Testis (tissue), 3 donors: Measurements from ENCODE around the gene SPATA6L. TPM values are rescaled to one million over a fixed set of nuclear protein-coding genes. Genes with fewer than 3 reads are reported as not detected.

Experiments
- DNase-seq: peaks from one replicate; pipeline ENCODE4 v3.0.0-alpha.2; 2019
- H3K27ac ChIP-seq, 2 donors: fragments of 200-600 bp; sonication (generic); one replicate each; pipeline ENCODE4 v1.5.1; 2019
- H3K27me3 ChIP-seq: fragments of 200-600 bp; sonication (generic); one replicate; pipeline ENCODE4 v1.5.1; 2019
- H3K36me3 ChIP-seq: fragments of 200-600 bp; sonication (generic); one replicate; pipeline ENCODE4 v1.5.1; 2017; ENCODE audit warnings: low read depth; ENCODE audit errors: missing control alignments
- H3K4me1 ChIP-seq: fragments of 200-600 bp; sonication (generic); one replicate; pipeline ENCODE4 v1.5.1; 2019
- H3K4me3 ChIP-seq, 2 donors: fragments of 200-600 bp; sonication (generic); one replicate each; pipeline ENCODE4 v1.5.1; 2017 to 2019
- H3K9me3 ChIP-seq: fragments of 200-600 bp; sonication (generic); one replicate; pipeline ENCODE4 v1.5.1; 2017
- CTCF ChIP-seq, 3 experiments: fragments of 450-650 bp in 2 of 3; fragments of 200-600 bp in 1 of 3; sonication (generic) in 1 of 3; IDR thresholded peaks; one replicate each; pipeline ENCODE4 v1.5.1; 2016 to 2019; ENCODE audit warnings: antibody characterized with exemption in 3 of 3, mild to moderate bottlenecking in 2 of 3, moderate library complexity in 1 of 3
- POLR2A ChIP-seq: fragments of 450-650 bp; IDR thresholded peaks from one replicate; pipeline ENCODE4 v1.6.1; 2017; ENCODE audit warnings: antibody characterized with exemption, mild to moderate bottlenecking, moderate library complexity
- WGBS, 2 donors: methylation state at CpG; one replicate each; pipeline ENCODE4 v1.1.5; 2018; 5-methylcytosine and 5-hydroxymethylcytosine counted together
- intact Hi-C: fragments of 100-400 bp; cut with DNase I; formaldehyde crosslinking; loops from one replicate; pipeline ENCODE4 v1.15.1; 2023; ENCODE audit warnings: low total_unique reads
- polyA plus RNA-seq: library from polyadenylated mRNA; stranded (reverse); fragments of 350-450 nt; fragmentation: Illumina TruSeq; extraction: RNeasy Lipid Tissue Mini Kit (QIAGEN cat#74804); gene quantifications from one replicate; pipeline ENCODE4 v1.2.3, GENCODE V29; 2014; ENCODE audit warnings: low read depth, low replicate concordance; ENCODE audit not compliant: insufficient read depth
- total RNA-seq, 2 donors: library from RNA; depleted of rRNA; stranded (reverse); fragments of >200 nt; gene quantifications; one replicate each; pipeline ENCODE4 v1.2.3, GENCODE V29; 2016

The SPATA6L gene
- total and polyA plus RNA-seq, 3 donors from 2014 or later: 12.8 to 42.3 (median 27.5) TPM

GRCh38 chr9:4594545-4594944, 71.7 kb downstream of the SPATA6L start:
- Histone ChIP-seq H3K36me3 (no peaks in the 10 kb centered on the region), H3K27me3 (no peaks in the 10 kb centered on the region), H3K27ac (no peak overlapping the region), H3K4me3 (no peak overlapping the region), H3K9me3 (no peaks in the 10 kb centered on the region), H3K4me1 (no peaks in the 10 kb centered on the region)
- WGBS, 2 donors: 63 to 65% methylated on average over 4 of the region's 4 CpGs
- intact Hi-C loops: no loop called here
- no peak for DNase-seq
- TF ChIP-seq CTCF (IDR thresholded peaks at IDR 0.05) (no peak), POLR2A (no peak)

GRCh38 chr9:4592886-4593285, 73.4 kb downstream of the SPATA6L start:
- WGBS, 2 donors: 88% methylated on average over 1 of the region's 1 CpG
- intact Hi-C loops: no loop called here
- H3K27me3 ChIP-seq: no peaks in the 10 kb centered on the region
- no peak for DNase-seq
- H3K27ac ChIP-seq: no peak overlapping the region
- TF ChIP-seq CTCF (IDR thresholded peaks at IDR 0.05) (no peak), POLR2A (no peak)
- H3K36me3 ChIP-seq: no peaks in the 10 kb centered on the region
- H3K4me1 ChIP-seq: no peaks in the 10 kb centered on the region
- H3K9me3 ChIP-seq: no peaks in the 10 kb centered on the region
- no peak overlapping the region for H3K4me3 ChIP-seq

GRCh38 chr9:4592295-4592694, 74.0 kb downstream of the SPATA6L start:
- Histone ChIP-seq H3K27me3 (no peaks in the 10 kb centered on the region), H3K4me1 (no peaks in the 10 kb centered on the region), H3K27ac (no peak overlapping the region), H3K4me3 (no peak overlapping the region), H3K9me3 (no peaks in the 10 kb centered on the region), H3K36me3 (no peaks in the 10 kb centered on the region)
- no peak for TF ChIP-seq CTCF (IDR thresholded peaks at IDR 0.05)
- no peak for TF ChIP-seq POLR2A
- intact Hi-C loops: no loop called here
- 87 to 93% methylated on average over 3 of the region's 3 CpGs for WGBS, 2 donors
- DNase-seq: no peak

GRCh38 chr9:4591123-4591500, 75.2 kb downstream of the SPATA6L start:
- no peak overlapping the region for H3K4me3 ChIP-seq
- TF ChIP-seq CTCF (IDR thresholded peaks at IDR 0.05): no peak
- no peak for TF ChIP-seq POLR2A
- DNase-seq: no peak
- intact Hi-C loops: no loop called here
- H3K9me3 ChIP-seq: no peaks in the 10 kb centered on the region
- no peaks in the 10 kb centered on the region for H3K27me3 ChIP-seq
- WGBS, 2 donors: 56 to 61% methylated on average over 4 of the region's 4 CpGs
- H3K4me1 ChIP-seq: no peaks in the 10 kb centered on the region
- H3K27ac ChIP-seq: no peak overlapping the region
- no peaks in the 10 kb centered on the region for H3K36me3 ChIP-seq

- intact Hi-C loops: no loop called here
- DNase-seq: no peak
- H3K27me3 ChIP-seq: no peaks in the 10 kb centered on the region
- H3K4me1 ChIP-seq: no peaks in the 10 kb centered on the region
- no peaks in the 10 kb centered on the region for H3K36me3 ChIP-seq
- TF ChIP-seq CTCF (IDR thresholded peaks at IDR 0.05): no peak
- no peak for TF ChIP-seq POLR2A
- no peaks in the 10 kb centered on the region for H3K9me3 ChIP-seq
- H3K4me3 ChIP-seq: no peak overlapping the region
- no peak overlapping the region for H3K27ac ChIP-seq
- WGBS, 2 donors: 87 to 90% methylated on average over 8 of the region's 8 CpGs
Measured at GRCh38 chr9:4590430-4591122, 75.7 kb downstream of the SPATA6L start.
